Midbrain (tissue), 1 donor: ENCODE measurements around the gene AKAP6.
"Not testable (repeated sequence)": the region's sequence is repeated elsewhere in the genome, so short reads cannot be mapped to it uniquely, and the experiment has no call there.

Experiments
- DNase-seq: peaks from one replicate; lab custom pipeline; 2025; lab: John Stamatoyannopoulos, UW

AKAP6 gene

DNA sequence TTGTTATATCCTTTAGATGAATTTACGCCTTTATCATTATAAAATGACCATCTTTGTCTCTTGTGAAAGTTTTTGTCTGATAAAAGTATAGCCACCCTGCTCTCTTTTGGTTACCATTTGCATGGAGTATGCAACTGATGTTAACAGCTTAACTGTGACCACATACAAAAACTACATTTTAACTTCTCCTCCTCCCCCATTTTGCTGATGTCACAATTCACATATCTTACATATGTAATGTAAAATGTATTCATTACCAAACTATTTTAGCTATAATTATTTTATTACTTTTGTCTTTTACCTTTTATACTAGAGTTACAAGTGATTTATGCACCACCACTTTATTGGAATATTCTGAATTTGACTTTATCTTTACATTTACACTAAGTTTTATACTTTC is 425.1 kb downstream of the AKAP6 start:
- no peak for DNase-seq

DNA sequence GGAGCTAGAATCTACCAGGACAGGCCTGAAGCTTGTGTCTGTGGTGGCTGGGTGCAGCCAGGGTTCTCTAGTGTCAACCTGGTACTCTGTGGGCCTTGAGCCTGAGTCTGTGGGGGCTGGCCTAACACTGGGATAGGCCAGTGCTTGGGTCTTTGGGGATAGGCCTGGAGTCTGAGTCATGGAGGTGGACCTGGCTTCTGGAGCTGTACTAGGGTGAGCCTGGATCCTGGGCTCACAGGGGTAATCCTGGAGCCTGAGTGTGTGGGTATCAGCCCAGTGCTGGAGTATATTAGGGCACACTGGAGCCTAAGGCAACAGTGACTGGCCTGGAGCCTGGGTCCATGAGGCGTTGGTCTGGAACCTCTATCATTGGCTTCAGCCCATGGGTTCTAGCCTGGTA is 427.1 kb downstream of the AKAP6 start:
- no peak for DNase-seq

GRCh38 chr14:32756775-32757174 is 427.7 kb downstream of the AKAP6 start:
- DNase-seq, result no peak

DNA sequence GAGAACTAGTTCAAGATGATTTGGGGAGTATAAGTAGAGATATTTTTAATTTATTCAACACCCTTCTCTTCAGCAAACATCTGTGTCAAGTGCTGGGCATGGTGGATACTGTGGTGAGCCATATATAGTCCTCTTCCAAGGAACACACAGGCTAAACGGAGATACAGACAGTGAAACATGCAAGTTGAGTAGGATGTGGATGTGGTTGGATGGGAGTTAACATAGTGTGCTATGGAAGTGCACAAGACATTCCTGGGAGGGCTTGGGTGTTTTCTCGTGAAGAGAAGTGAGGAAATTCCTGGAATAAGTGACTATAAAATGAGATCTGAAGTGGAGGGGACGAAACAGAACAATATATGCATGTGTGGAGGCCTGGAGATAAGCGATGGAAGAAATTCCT is 428.5 kb downstream of the AKAP6 start:
- no peak for DNase-seq

DNA sequence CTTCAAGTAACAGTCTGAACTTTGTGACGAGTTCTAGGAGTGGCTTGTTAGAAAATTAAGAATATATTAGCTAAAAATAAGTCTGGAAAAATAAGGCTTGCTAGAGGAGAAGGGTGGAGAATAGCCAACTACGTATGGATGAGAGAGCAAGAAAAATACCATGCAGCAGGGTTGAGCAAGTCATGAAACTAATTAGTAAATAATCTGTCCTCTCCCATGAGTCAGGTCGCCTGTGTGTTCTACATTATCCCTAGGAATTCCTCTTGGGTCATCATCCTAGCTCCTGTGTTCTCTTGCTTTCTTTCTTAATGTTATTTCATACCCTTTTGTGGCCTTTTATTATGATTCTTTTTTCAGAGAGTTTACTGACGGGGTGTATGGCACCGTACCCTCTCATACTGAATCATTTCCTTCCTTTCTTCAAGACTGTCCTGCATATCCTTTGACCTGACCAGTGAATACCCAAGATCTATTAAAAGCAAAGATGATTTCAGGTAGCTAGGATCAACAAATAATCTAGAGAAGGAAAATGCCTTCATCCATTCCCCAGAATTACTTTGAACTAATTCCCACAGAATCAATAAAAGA is 432.4 kb downstream of the AKAP6 start:
- no peak for DNase-seq

GRCh38 chr14:32762886-32763285 is 433.8 kb downstream of the AKAP6 start:
- DNase-seq, result no peak

GRCh38 chr14:32763673-32764072 is 434.6 kb downstream of the AKAP6 start:
- no peak for DNase-seq

GRCh38 chr14:32764131-32764530 is 435.0 kb downstream of the AKAP6 start:
- DNase-seq, result no peak

DNA sequence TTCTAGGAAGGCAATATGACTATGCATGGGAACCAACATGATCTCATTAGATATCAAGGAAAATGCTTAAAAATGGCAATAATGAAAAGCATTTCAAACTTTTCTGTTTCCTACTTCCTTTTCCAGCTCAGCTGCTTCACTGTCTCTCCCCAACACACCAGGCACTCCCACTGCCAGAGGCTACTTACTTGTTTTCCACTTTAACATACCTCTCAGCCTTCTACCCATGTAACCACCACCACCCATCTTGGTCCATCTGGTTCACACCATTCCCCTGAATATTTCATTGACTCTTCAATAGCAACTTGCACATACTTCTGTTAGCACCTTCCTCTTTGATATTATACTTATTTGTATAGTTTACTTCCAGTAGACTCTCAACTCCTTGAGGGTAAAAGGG is 441.3 kb downstream of the AKAP6 start:
- no peak for DNase-seq

GRCh38 chr14:32774214-32774613 is 445.1 kb downstream of the AKAP6 start:
- DNase-seq, result no peak

- no peak for DNase-seq
These were observed 450.7 kb downstream of the AKAP6 start for GRCh38 chr14:32779840-32780239.

GRCh38 chr14:32784405-32784804 is 455.3 kb downstream of the AKAP6 start:
- DNase-seq, result no peak

DNA sequence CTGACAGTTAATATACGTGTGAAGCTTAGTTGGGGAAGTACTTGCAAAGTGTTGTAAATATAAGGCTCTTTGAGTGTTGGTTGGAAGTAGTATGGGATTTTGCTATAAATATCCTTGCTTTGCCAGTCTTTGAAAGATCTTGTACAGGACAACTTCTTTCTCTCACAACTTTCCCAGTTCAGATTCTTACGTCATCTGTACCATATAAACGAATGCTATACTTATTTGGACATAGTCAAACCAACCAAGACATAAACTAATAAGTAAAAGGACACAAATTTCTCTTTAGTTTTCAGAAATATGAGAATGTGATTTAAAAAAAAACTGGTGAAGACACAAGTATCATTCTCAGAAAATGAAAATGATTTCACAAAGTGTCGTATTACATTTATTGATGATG is 456.5 kb downstream of the AKAP6 start:
- DNase-seq, result no peak

DNA sequence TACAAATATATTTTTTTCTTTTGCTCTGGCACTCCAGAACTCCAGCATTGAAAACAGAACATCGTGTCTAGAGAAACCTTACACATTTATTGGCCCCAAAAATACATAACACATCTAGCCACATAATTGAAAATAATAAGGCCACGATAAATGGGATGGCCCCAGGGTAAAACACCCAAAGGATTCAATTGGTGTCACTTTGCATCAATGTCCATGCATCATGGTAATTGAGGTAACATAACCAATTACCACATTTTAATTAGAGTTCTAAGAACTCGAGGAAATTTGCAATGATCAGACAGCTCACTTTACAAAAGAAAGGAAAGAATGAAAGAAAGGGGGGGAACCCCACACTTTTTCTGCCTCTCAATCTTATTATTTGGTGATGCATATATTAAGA is 457.8 kb downstream of the AKAP6 start:
- DNase-seq, result no peak

- not testable (repeated sequence) for DNase-seq
These were observed 463.9 kb downstream of the AKAP6 start for GRCh38 chr14:32793033-32793432.

DNA sequence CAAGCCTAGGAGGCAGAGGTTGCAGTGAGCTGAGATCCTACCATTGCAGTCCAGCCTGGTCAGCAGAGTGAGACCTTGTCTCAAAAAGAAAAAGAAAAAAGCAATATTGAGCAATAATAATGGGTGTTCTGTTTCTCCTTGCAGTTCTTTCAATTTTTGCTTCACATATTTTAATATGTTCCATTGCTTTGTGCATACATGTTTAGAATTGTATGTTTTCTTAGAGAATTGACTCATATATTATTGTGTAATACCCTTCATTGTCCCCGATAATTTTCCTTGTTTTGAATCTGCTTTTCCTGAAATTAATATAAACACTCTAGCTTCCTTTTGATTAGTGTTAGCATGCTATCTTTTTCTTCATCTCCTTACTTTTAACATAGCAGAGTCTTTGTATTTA is 471.2 kb downstream of the AKAP6 start:
- no peak for DNase-seq

GRCh38 chr14:32802295-32802694 is 473.2 kb downstream of the AKAP6 start:
- DNase-seq, result no peak

- DNase-seq, result no peak
These were observed 476.9 kb downstream of the AKAP6 start for GRCh38 chr14:32805979-32806378.

DNA sequence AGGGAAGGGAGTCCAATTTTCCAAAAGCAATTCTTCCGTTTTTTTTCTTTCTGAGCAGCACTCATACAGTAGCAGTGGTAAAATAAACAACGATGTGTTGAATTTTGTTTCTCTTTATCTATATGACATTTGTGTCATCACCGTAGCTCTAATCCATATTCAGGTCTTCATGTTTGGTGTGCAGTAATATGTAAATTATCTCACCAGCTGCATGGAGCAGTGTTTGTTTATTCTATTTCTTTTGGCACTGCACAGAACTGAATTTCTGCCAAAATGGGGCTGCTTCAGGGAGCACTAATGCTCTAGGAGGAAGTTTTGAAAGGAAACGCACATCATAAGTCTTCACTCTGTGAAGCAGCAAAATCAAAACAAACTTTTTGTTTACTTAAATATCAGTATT is 479.5 kb downstream of the AKAP6 start:
- peak; percentile 83 for DNase-seq

GRCh38 chr14:32809255-32809654 is 480.2 kb downstream of the AKAP6 start:
- DNase-seq, result no peak

DNA sequence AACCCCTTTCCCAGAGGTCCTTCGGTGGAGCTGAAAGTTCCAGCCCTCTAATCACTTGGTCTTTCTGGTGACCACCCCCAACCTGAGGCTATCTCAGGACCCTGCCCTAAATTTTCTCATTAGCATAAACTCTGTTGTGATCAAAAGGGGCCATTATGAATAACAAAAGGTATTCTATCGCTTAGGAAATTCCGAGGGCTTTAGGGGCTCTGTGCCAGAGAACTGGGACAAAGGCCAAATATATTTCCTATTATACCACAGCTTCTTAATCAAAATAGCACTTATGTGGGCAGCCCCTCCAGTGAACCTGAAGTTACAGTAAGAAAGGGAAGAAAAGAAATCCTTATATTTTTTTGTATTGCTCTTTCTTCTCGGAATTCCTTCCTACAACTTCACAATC is 484.3 kb downstream of the AKAP6 start:
- no peak for DNase-seq

DNA sequence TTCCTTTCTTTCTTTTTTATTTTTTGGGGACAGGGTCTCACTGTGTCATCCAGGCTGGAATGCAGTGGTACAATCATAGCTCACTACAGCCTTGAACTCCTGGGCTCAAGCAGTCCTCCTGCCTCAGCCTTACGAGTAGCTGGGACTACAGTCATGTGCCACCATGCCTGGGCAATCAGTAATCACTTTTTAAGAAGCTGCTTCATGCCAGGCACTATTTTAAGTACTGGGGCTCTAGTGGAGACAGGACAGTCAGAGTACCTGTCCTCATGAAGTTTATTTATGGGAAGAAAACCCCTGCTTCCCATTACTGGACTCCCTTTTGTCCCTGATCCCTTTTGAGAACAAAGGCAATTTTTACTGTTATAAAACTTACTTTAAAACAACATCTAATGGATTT is 485.6 kb downstream of the AKAP6 start:
- DNase-seq, result no peak

DNA sequence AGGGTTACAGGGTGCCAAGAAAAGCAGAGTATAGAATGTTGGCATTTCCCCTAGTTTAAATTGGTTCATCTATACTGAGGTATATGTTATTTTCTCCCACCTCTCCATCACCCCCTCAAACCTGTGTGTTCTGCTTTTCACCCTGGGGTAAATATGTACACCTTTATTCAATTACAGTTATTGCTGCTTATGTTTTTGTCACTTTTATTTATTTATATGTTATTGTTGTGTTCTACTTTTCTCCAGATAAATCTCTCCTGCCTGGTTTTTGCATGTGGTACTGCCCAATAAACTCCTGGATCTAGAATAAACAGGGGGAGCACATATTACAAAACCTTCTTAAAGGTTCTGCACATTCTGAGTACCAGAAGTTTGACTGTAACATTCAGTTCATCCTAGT is 487.5 kb downstream of the AKAP6 start:
- DNase-seq, result no peak

GRCh38 chr14:32817780-32818179 is 488.7 kb downstream of the AKAP6 start:
- DNase-seq, result no peak

DNA sequence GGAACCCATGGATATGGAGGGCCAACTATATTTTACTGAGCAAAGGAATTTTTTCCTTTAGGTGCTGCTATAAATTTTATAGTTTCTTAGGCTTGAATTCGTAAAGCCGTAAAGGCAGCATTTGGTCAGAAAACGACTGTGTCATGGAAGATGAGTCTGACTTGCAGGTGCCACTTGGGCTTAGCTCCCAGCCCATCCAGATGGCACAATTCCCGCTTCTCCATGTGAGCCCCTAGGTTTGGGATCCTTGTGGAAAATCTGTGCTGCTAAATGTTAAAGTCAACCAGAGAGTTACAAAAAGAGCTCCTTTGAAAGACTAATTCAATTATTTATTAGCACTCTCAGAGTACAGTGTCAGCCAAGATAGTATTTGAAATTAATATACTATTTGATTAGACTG is 489.5 kb downstream of the AKAP6 start:
- no peak for DNase-seq
